ENCODE data around the gene SCAI.
"Not testable (repeated sequence)": the region's sequence is repeated elsewhere in the genome, so short reads cannot be mapped to it uniquely, and the experiment has no call there.

Gene SCAI

GRCh38 chr9:125003332-125003731, 140.0 kb downstream of the SCAI start:
- Histone ChIP-seq H3K4me2 (no peak overlapping the region), H3K4me1 (no peaks in the 10 kb centered on the region), H3K4me3 (no peak overlapping the region), H3K9me3 (no peaks in the 10 kb centered on the region), H3K27me3 (no peaks in the 10 kb centered on the region), H3K9ac (no peak overlapping the region), H4K20me1 (no peaks in the 10 kb centered on the region), H3K27ac (no peak overlapping the region), H3K36me3 (peaks cover 64% of the 10 kb centered on the region)
- TF ChIP-seq Cebpa-rat (IDR thresholded peaks at IDR 0.05), result no peak

- H3K4me3 ChIP-seq, result no peak overlapping the region
- no peaks in the 10 kb centered on the region for H3K9me3 ChIP-seq
- H3K27me3 ChIP-seq, result no peaks in the 10 kb centered on the region
- no peak overlapping the region for H3K9ac ChIP-seq
- no peak for TF ChIP-seq Cebpa-rat (IDR thresholded peaks at IDR 0.05)
- no peak overlapping the region for H3K27ac ChIP-seq
- H3K4me1 ChIP-seq, result no peaks in the 10 kb centered on the region
- peaks cover 66% of the 10 kb centered on the region for H3K36me3 ChIP-seq
- H3K4me2 ChIP-seq, result no peak overlapping the region
- no peaks in the 10 kb centered on the region for H4K20me1 ChIP-seq
These were observed 159.6 kb downstream of the SCAI start for GRCh38 chr9:124983698-124984097.

GRCh38 chr9:124980431-124980830, 162.9 kb downstream of the SCAI start:
- H3K4me1 ChIP-seq, result no peaks in the 10 kb centered on the region
- no peak overlapping the region for H3K4me2 ChIP-seq
- H3K36me3 ChIP-seq, result peaks cover 69% of the 10 kb centered on the region
- H3K27ac ChIP-seq, result no peak overlapping the region
- no peaks in the 10 kb centered on the region for H4K20me1 ChIP-seq
- no peaks in the 10 kb centered on the region for H3K9me3 ChIP-seq
- H3K9ac ChIP-seq, result no peak overlapping the region
- H3K27me3 ChIP-seq, result no peaks in the 10 kb centered on the region
- no peak overlapping the region for H3K4me3 ChIP-seq
- TF ChIP-seq Cebpa-rat (IDR thresholded peaks at IDR 0.05), result no peak

- Histone ChIP-seq H3K9me3 (no peaks in the 10 kb centered on the region), H4K20me1 (no peaks in the 10 kb centered on the region), H3K4me2 (no peak overlapping the region), H3K9ac (no peak overlapping the region), H3K27me3 (no peaks in the 10 kb centered on the region), H3K4me1 (no peaks in the 10 kb centered on the region), H3K27ac (no peak overlapping the region), H3K4me3 (no peak overlapping the region), H3K36me3 (peaks cover 71% of the 10 kb centered on the region)
- TF ChIP-seq Cebpa-rat (IDR thresholded peaks at IDR 0.05), result no peak
These were observed 168.2 kb downstream of the SCAI start for GRCh38 chr9:124975131-124975530.

GRCh38 chr9:124973807-124974206, 169.5 kb downstream of the SCAI start:
- no peaks in the 10 kb centered on the region for H3K9me3 ChIP-seq
- TF ChIP-seq Cebpa-rat (IDR thresholded peaks at IDR 0.05), result no peak
- H3K4me3 ChIP-seq, result no peak overlapping the region
- no peaks in the 10 kb centered on the region for H3K27me3 ChIP-seq
- H3K4me2 ChIP-seq, result no peak overlapping the region
- H4K20me1 ChIP-seq, result no peaks in the 10 kb centered on the region
- peaks cover 74% of the 10 kb centered on the region for H3K36me3 ChIP-seq
- H3K4me1 ChIP-seq, result no peaks in the 10 kb centered on the region
- no peak overlapping the region for H3K27ac ChIP-seq
- no peak overlapping the region for H3K9ac ChIP-seq

- Histone ChIP-seq H3K27ac (no peak overlapping the region), H4K20me1 (no peaks in the 10 kb centered on the region), H3K36me3 (peaks cover 82% of the 10 kb centered on the region), H3K27me3 (no peaks in the 10 kb centered on the region), H3K9ac (no peak overlapping the region), H3K9me3 (no peaks in the 10 kb centered on the region), H3K4me1 (no peaks in the 10 kb centered on the region), H3K4me3 (no peak overlapping the region), H3K4me2 (no peak overlapping the region)
- TF ChIP-seq Cebpa-rat (IDR thresholded peaks at IDR 0.05), result no peak
These were observed 171.0 kb downstream of the SCAI start for GRCh38 chr9:124972241-124972770.

GRCh38 chr9:124969401-124969800, 173.9 kb downstream of the SCAI start:
- H3K9me3 ChIP-seq, result no peaks in the 10 kb centered on the region
- no peak overlapping the region for H3K9ac ChIP-seq
- H3K36me3 ChIP-seq, result peaks cover 65% of the 10 kb centered on the region
- no peak overlapping the region for H3K4me2 ChIP-seq
- no peak overlapping the region for H3K4me3 ChIP-seq
- no peaks in the 10 kb centered on the region for H3K4me1 ChIP-seq
- H3K27me3 ChIP-seq, result no peaks in the 10 kb centered on the region
- H4K20me1 ChIP-seq, result no peaks in the 10 kb centered on the region
- TF ChIP-seq Cebpa-rat (IDR thresholded peaks at IDR 0.05), result no peak
- H3K27ac ChIP-seq, result no peak overlapping the region

GRCh38 chr9:124968238-124968637, 175.1 kb downstream of the SCAI start:
- Histone ChIP-seq H4K20me1 (no peaks in the 10 kb centered on the region), H3K27me3 (no peaks in the 10 kb centered on the region), H3K4me1 (no peaks in the 10 kb centered on the region), H3K36me3 (peaks cover 53% of the 10 kb centered on the region), H3K4me2 (no peak overlapping the region), H3K4me3 (no peak overlapping the region), H3K9me3 (no peaks in the 10 kb centered on the region), H3K9ac (no peak overlapping the region), H3K27ac (no peak overlapping the region)
- TF ChIP-seq Cebpa-rat (IDR thresholded peaks at IDR 0.05), result no peak

GRCh38 chr9:124965775-124966568, 177.4 kb downstream of the SCAI start:
- not testable (repeated sequence) for H3K4me1 ChIP-seq, H3K27ac ChIP-seq

GRCh38 chr9:124964604-124965003, 178.7 kb downstream of the SCAI start:
- H3K4me2 ChIP-seq, result no peak overlapping the region
- H3K4me3 ChIP-seq, result no peak overlapping the region
- H3K9ac ChIP-seq, result no peak overlapping the region
- H4K20me1 ChIP-seq, result no peaks in the 10 kb centered on the region
- H3K9me3 ChIP-seq, result no peaks in the 10 kb centered on the region
- no peak for TF ChIP-seq Cebpa-rat (IDR thresholded peaks at IDR 0.05)
- no peaks in the 10 kb centered on the region for H3K27me3 ChIP-seq
- H3K36me3 ChIP-seq, result peaks cover 34% of the 10 kb centered on the region
- no peaks in the 10 kb centered on the region for H3K4me1 ChIP-seq
- H3K27ac ChIP-seq, result no peak overlapping the region

More at GRCh38 chr9:124965775-124966568, 177.4 kb downstream of the SCAI start:
- not testable (repeated sequence) for H3K4me3 ChIP-seq, H4K20me1 ChIP-seq, H3K9ac ChIP-seq, H3K27me3 ChIP-seq, H3K4me2 ChIP-seq, H3K9me3 ChIP-seq
- peaks cover 42% of the 10 kb centered on the region for H3K36me3 ChIP-seq

Data from BLaER1 (cell line).